Measurements from ENCODE around the gene SH3BP5.

The SH3BP5 gene

DNA sequence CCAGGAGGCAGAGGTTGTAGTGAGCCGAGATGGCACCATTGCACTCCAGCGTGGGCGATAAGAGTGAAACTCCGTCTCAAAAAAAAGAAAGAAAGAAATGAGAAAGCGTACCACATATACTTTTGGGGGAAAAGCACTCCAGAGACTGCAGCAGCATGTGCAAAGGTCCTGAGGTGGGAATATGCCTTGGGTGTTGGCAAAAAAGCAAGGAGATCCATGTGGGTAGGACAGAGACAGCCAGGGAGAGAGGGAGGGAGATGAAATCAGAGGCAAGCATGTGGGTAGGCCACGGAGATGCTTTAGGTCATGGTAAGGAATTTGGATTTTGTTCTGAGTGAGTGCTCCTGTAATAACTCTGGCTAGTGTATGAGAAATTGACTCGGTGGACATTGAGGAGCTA lies 3.7 kb upstream of the SH3BP5 start:
- Histone ChIP-seq H3K27ac (ENCODE audit: low read depth, low read length) (no peak overlapping the region), H3K79me2 (ENCODE audit: control insufficient read depth, insufficient read depth, low read length, unreplicated experiment) (peaks cover 9% of the 10 kb centered on the region), H3K4me1 (ENCODE audit: control insufficient read depth, insufficient read depth, low read length, unreplicated experiment) (peaks cover 14% of the 10 kb centered on the region), H3K4me3 (ENCODE audit: low read depth, low read length) (no peak overlapping the region), H2AFZ (ENCODE audit: low read length, unreplicated experiment) (no peak overlapping the region), H3K36me3 (ENCODE audit: insufficient read depth, low read length) (no peaks in the 10 kb centered on the region), H3K27me3 (ENCODE audit: insufficient read depth, low read length) (no peaks in the 10 kb centered on the region)

GRCh38 chr3:15333956-15334263 lies 1.5 kb upstream of the SH3BP5 start:
- Histone ChIP-seq H2AFZ (ENCODE audit: low read length, unreplicated experiment) (no peak overlapping the region), H3K36me3 (ENCODE audit: insufficient read depth, low read length) (peaks cover 5% of the 10 kb centered on the region; the same call in 1 of the 2 replicates), H3K27ac (ENCODE audit: low read depth, low read length) (no peak overlapping the region), H3K4me3 (ENCODE audit: low read depth, low read length) (no peak overlapping the region), H3K79me2 (ENCODE audit: control insufficient read depth, insufficient read depth, low read length, unreplicated experiment) (peaks cover 23% of the 10 kb centered on the region), H3K27me3 (ENCODE audit: insufficient read depth, low read length) (no peaks in the 10 kb centered on the region), H3K4me1 (ENCODE audit: control insufficient read depth, insufficient read depth, low read length, unreplicated experiment) (peaks cover 28% of the 10 kb centered on the region)

DNA sequence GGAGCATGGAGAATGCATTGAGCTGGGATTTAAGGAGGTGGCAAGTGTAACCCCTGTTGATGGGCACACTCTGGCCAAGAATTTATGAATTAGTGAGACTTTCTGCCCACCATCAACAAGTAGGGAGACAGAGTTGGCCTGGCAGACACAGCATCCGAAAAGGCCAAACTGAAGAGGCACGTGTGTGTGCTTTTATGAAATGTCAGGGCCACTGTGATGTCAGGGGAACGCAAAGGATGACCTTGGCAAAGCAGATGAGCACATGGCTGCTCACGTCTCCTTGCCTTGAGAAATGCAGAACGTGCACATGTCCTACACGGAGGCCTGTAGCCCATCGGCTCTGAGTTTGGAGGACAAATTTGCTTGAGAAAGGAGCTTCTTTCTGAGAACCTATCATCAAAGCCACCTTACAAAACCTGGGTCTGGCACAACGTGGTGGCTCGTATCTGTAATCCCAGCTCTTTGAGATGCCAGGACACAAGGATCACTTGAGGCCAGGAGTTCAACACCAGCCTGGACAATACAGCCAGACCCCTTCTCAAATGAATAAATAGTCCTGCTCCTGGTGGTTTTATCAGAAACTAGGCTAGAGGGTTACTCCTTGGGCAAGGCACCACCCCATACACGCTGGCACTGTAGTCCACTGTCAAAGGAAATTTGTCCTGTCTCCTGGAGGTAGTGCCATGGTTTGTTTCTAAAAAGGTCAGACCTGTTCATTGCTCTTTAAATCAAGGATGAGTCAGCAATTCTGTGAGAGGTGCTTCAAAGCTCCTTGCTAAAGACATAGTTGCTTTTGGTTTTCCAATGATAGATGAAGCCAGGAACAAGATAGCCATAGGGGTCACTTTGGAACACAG lies 941 bp upstream of the SH3BP5 start:
- Histone ChIP-seq H3K79me2 (ENCODE audit: control insufficient read depth, insufficient read depth, low read length, unreplicated experiment) (peaks cover 23% of the 10 kb centered on the region), H2AFZ (ENCODE audit: low read length, unreplicated experiment) (peak overlapping the region; percentile 97), H3K27me3 (ENCODE audit: insufficient read depth, low read length) (no peaks in the 10 kb centered on the region), H3K27ac (ENCODE audit: low read depth, low read length) (no peak overlapping the region), H3K4me1 (ENCODE audit: control insufficient read depth, insufficient read depth, low read length, unreplicated experiment) (peaks cover 30% of the 10 kb centered on the region), H3K4me3 (ENCODE audit: low read depth, low read length) (peak overlapping the region; percentile 87), H3K36me3 (ENCODE audit: insufficient read depth, low read length) (peaks cover 7% of the 10 kb centered on the region; the same call in 1 of the 2 replicates)

DNA sequence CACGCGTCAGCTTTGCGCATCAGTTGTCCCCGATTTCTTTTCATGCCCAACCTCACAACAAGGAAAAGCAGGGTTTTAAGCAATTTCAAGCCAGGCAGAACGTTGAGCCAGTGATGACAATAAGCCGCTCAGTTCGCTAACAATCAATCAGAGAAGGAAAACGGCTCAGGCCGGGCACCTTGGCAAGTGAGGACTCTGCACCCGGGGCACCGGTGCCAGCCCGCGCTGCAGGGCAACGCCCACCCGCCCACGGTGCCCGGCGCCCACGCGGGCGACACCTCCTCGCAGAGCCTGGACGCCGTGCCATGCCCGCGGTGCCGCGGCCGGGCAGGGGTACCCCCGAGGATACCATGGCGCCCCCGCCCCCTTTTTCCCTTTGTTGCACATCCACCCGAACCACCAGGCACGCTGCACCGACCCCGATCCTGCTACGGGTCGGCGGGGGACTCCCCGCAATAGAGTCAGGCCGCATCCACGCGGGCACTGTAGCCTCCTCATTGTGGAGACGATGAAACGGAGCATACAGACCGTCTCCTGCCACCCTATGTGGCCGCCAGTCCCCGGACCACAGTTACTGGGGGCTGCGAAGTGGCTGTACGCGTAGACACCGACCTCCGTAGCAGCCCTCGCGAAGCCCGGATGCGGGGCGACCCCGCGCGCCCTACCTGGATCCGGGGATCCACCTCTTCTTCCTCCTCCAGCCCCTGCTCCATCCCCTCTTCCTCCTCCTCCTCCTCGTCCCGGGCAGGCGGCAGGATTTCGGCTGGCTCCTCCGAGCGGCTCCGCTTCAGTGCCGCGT lies 581 bp downstream of the SH3BP5 start:
- Histone ChIP-seq H2AFZ (ENCODE audit: low read length, unreplicated experiment) (peak overlapping the region; percentile 63), H3K79me2 (ENCODE audit: control insufficient read depth, insufficient read depth, low read length, unreplicated experiment) (peaks cover 23% of the 10 kb centered on the region), H3K27me3 (ENCODE audit: insufficient read depth, low read length) (no peaks in the 10 kb centered on the region), H3K36me3 (ENCODE audit: insufficient read depth, low read length) (peaks cover 8% of the 10 kb centered on the region; the same call in 1 of the 2 replicates), H3K27ac (ENCODE audit: low read depth, low read length) (peak overlapping the region; percentile 58; the same call in 1 of the 2 replicates), H3K4me1 (ENCODE audit: control insufficient read depth, insufficient read depth, low read length, unreplicated experiment) (peaks cover 36% of the 10 kb centered on the region), H3K4me3 (ENCODE audit: low read depth, low read length) (peak overlapping the region; percentile 87)

- Histone ChIP-seq H2AFZ (ENCODE audit: low read length, unreplicated experiment) (peak overlapping the region; percentile 63), H3K36me3 (ENCODE audit: insufficient read depth, low read length) (peaks cover 8% of the 10 kb centered on the region; the same call in 1 of the 2 replicates), H3K27ac (ENCODE audit: low read depth, low read length) (peak overlapping the region; percentile 58), H3K27me3 (ENCODE audit: insufficient read depth, low read length) (no peaks in the 10 kb centered on the region), H3K4me1 (ENCODE audit: control insufficient read depth, insufficient read depth, low read length, unreplicated experiment) (peaks cover 39% of the 10 kb centered on the region), H3K4me3 (ENCODE audit: low read depth, low read length) (peak overlapping the region; percentile 87), H3K79me2 (ENCODE audit: control insufficient read depth, insufficient read depth, low read length, unreplicated experiment) (peaks cover 23% of the 10 kb centered on the region)
Observed at GRCh38 chr3:15331072-15331605, 1.2 kb downstream of the SH3BP5 start.

- H2AFZ ChIP-seq (ENCODE audit: low read length, unreplicated experiment), result no peak overlapping the region
- peak overlapping the region; percentile 58 for H3K27ac ChIP-seq (ENCODE audit: low read depth, low read length)
- peaks cover 49% of the 10 kb centered on the region for H3K4me1 ChIP-seq (ENCODE audit: control insufficient read depth, insufficient read depth, low read length, unreplicated experiment)
- peaks cover 23% of the 10 kb centered on the region for H3K79me2 ChIP-seq (ENCODE audit: control insufficient read depth, insufficient read depth, low read length, unreplicated experiment)
- peaks cover 8% of the 10 kb centered on the region; the same call in 1 of the 2 replicates for H3K36me3 ChIP-seq (ENCODE audit: insufficient read depth, low read length)
- H3K27me3 ChIP-seq (ENCODE audit: insufficient read depth, low read length), result no peaks in the 10 kb centered on the region
- peak overlapping the region; percentile 87 for H3K4me3 ChIP-seq (ENCODE audit: low read depth, low read length)
Observed at GRCh38 chr3:15330031-15330596, 2.3 kb downstream of the SH3BP5 start.

- H3K27me3 ChIP-seq (ENCODE audit: insufficient read depth, low read length), result no peaks in the 10 kb centered on the region
- H3K79me2 ChIP-seq (ENCODE audit: control insufficient read depth, insufficient read depth, low read length, unreplicated experiment), result peaks cover 23% of the 10 kb centered on the region
- peak overlapping the region; percentile 4; the same call in 1 of the 2 replicates for H3K27ac ChIP-seq (ENCODE audit: low read depth, low read length)
- no peak overlapping the region for H2AFZ ChIP-seq (ENCODE audit: low read length, unreplicated experiment)
- peaks cover 8% of the 10 kb centered on the region; the same call in 1 of the 2 replicates for H3K36me3 ChIP-seq (ENCODE audit: insufficient read depth, low read length)
- peak overlapping the region; percentile 87 for H3K4me3 ChIP-seq (ENCODE audit: low read depth, low read length)
- peaks cover 57% of the 10 kb centered on the region for H3K4me1 ChIP-seq (ENCODE audit: control insufficient read depth, insufficient read depth, low read length, unreplicated experiment)
Observed at GRCh38 chr3:15329046-15330005, 3.1 kb downstream of the SH3BP5 start.

DNA sequence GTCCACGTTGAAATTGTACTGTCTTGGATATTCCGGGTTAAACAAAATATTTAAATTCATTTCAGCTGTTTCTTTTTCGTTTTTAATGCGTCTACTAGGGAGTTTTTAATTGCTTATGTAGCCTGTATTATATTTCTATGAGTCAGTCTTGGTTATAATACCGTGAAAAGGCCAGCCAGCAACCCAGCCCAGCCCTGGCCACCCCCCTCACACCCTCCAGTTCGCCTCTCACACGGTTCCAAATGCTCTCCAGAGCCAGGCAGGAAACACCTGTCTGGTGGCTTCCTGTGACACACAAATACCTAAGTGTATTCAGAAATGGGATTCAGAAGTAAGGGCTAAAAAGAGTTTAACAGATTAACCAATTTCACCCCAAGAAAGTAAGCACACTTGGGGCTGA lies 4.4 kb downstream of the SH3BP5 start:
- Histone ChIP-seq H3K27me3 (ENCODE audit: insufficient read depth, low read length) (no peaks in the 10 kb centered on the region), H3K27ac (ENCODE audit: low read depth, low read length) (no peak overlapping the region), H2AFZ (ENCODE audit: low read length, unreplicated experiment) (no peak overlapping the region), H3K4me1 (ENCODE audit: control insufficient read depth, insufficient read depth, low read length, unreplicated experiment) (peaks cover 55% of the 10 kb centered on the region), H3K4me3 (ENCODE audit: low read depth, low read length) (no peak overlapping the region), H3K36me3 (ENCODE audit: insufficient read depth, low read length) (peaks cover 8% of the 10 kb centered on the region; the same call in 1 of the 2 replicates), H3K79me2 (ENCODE audit: control insufficient read depth, insufficient read depth, low read length, unreplicated experiment) (peaks cover 23% of the 10 kb centered on the region)

DNA sequence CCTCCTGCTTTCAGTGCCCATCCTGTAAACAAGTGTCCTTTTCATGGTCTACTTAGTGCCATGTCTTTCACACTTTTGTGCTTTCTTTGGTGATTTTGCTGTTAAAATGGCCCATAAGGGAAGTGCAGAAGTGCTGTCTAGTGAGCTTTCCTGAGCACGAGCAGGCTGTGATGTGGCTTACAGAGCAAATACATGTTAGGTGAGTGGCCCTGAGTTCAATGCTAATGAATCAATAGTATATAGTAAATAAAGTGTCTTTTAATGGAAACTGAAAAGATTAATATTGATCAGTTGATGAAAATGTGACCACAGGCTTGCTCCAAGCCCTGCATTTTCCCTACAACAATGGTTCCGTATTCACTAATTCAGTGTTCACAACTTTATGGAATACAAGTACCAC lies 5.7 kb downstream of the SH3BP5 start:
- Histone ChIP-seq H3K27ac (ENCODE audit: low read depth, low read length) (no peak overlapping the region), H3K36me3 (ENCODE audit: insufficient read depth, low read length) (peaks cover 8% of the 10 kb centered on the region; the same call in 1 of the 2 replicates), H3K4me1 (ENCODE audit: control insufficient read depth, insufficient read depth, low read length, unreplicated experiment) (peaks cover 51% of the 10 kb centered on the region), H2AFZ (ENCODE audit: low read length, unreplicated experiment) (no peak overlapping the region), H3K79me2 (ENCODE audit: control insufficient read depth, insufficient read depth, low read length, unreplicated experiment) (peaks cover 20% of the 10 kb centered on the region), H3K4me3 (ENCODE audit: low read depth, low read length) (no peak overlapping the region), H3K27me3 (ENCODE audit: insufficient read depth, low read length) (no peaks in the 10 kb centered on the region)
